ENCODE measurements around the gene LAMA5. TPM values are rescaled to one million over a fixed set of nuclear protein-coding genes. Genes with fewer than 3 reads are reported as not detected.

The LAMA5 gene
- total and polyA plus RNA-seq, 2 experiments from 2014 or later = 201 to 298 TPM

DNA sequence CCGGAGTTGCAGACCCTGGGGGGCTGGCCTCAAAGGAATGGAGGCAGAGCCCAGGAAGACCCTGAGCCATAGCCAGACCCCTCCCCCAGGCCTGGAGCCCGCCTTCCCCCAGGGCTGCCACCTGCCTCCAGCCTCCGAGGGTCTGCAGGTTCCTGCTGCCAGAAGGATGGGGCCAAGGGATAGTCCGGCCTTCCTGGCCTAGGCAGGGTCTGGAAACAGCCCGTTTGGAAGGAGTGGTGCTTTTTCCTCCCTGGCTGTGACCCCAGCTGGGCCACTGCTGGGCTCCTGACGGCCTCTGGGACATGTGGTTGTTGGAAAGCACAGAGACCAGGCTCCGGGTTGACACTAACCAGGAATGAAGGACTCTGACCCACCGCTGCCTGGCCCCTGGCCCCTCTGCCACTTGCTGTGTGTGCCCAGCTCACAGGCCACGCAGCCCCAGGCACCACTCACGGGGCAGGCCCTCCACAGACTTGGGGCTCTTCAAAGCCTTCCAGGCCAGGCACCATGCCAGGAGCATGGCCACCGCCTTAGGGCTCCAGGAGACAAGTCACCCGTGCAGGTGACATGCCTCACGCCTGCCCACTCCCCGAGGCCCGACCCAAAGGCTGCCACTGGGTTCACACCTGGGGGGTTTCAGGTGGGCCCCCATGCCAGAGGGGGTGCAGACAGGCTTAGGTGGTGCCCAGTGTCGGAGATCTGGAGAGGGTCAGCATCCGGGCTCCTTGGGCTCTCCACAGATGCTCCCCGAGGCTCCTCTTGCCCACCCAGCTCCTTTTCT is 3.9 kb upstream of the LAMA5 start:
- peaks cover 20% of the 10 kb centered on the region for H3K27me3 Mint-ChIP-seq (ENCODE audit: insufficient read depth, low read depth, poor library complexity)
- Histone ChIP-seq H2AFZ (no peak overlapping the region), H3K9me2 (ENCODE audit: insufficient read depth) (no peaks in the 10 kb centered on the region), H3K4me1 (ENCODE audit: insufficient read depth) (peaks cover 27% of the 10 kb centered on the region), H3K79me2 (replicated peaks; ENCODE audit: insufficient read depth) (peaks cover 6% of the 10 kb centered on the region), H3K27me3 (ENCODE audit: insufficient read depth) (no peaks in the 10 kb centered on the region), H3K27ac (ENCODE audit: low read depth) (no peak overlapping the region), H3K4me3 (no peak overlapping the region), H4K20me1 (replicated peaks; ENCODE audit: insufficient read depth) (no peaks in the 10 kb centered on the region), H3K36me3 (ENCODE audit: insufficient read depth) (no peaks in the 10 kb centered on the region), H3F3A (replicated peaks; ENCODE audit: low read depth) (peaks cover 8% of the 10 kb centered on the region; the same call in 1 of the 2 replicates), H3K4me2 (no peak overlapping the region)
- DNase-seq (ENCODE audit: low spot score) (no peak), ATAC-seq (no peak)
- H3K4me3 Mint-ChIP-seq = no peak overlapping the region
- H3K36me3 Mint-ChIP-seq (ENCODE audit: low read depth) = no peaks in the 10 kb centered on the region; the same call in 2 of the 3 replicates
- H3K4me1 Mint-ChIP-seq = peaks cover 31% of the 10 kb centered on the region
- no peaks in the 10 kb centered on the region; the same call in 2 of the 3 replicates for H3K9me3 Mint-ChIP-seq
- TF ChIP-seq POLR2AphosphoS5 (IDR thresholded peaks at IDR 0.05; ENCODE audit: low read depth) = no peak
- no peak for TF ChIP-seq REST (IDR thresholded peaks at IDR 0.05; ENCODE audit: unreplicated experiment)
- no peak for TF ChIP-seq EZH2 (IDR thresholded peaks at IDR 0.05; ENCODE audit: low read depth, unreplicated experiment)
- no peak for TF ChIP-seq CTCF (conservative IDR thresholded peaks at IDR 0.05; ENCODE audit: low read depth in 2 of 2)
- TF ChIP-seq EZH2phosphoT487 (IDR thresholded peaks at IDR 0.05; ENCODE audit: unreplicated experiment) = no peak
- no peak for TF ChIP-seq JUNB (IDR thresholded peaks at IDR 0.05; ENCODE audit: unreplicated experiment)
- TF ChIP-seq NANOG (IDR thresholded peaks at IDR 0.05; ENCODE audit: borderline replicate concordance) = no peak
- TF ChIP-seq ETS1 (IDR thresholded peaks at IDR 0.05) = no peak
- no peak for TF ChIP-seq STAT1 (IDR thresholded peaks at IDR 0.05; ENCODE audit: unreplicated experiment)
- no peak for TF ChIP-seq CREB1 (CRISPR knock-in tag; IDR thresholded peaks at IDR 0.05; ENCODE audit: low read depth)
- H3K27ac Mint-ChIP-seq = no peak overlapping the region

Measured in GM23338 (cell line).